Ovary (tissue), 9 donors: ENCODE measurements around the gene SGPL1. TPM values are rescaled to one million over a fixed set of nuclear protein-coding genes. Genes with fewer than 3 reads are reported as not detected.

Experiments
- DNase-seq, 5 donors: peaks; one replicate each; pipeline ENCODE4 v3.0.0-alpha.2; 2019 to 2020
- H3K27ac ChIP-seq, 2 donors: fragments of 200-600 bp; one replicate each; pipeline versions ENCODE4 v1.5.1 to v1.8.0; 2019 to 2022
- H3K27me3 ChIP-seq: fragments of 200-600 bp; one replicate; pipeline ENCODE4 v1.8.0; 2022
- H3K36me3 ChIP-seq: fragments of 200-600 bp; sonication (generic); one replicate; pipeline ENCODE4 v1.5.1; 2019
- H3K4me1 ChIP-seq: one replicate; pipeline ENCODE4 v1.8.1; 2013; ENCODE audit warnings: mild to moderate bottlenecking, moderate library complexity; ENCODE audit not compliant: insufficient read depth
- H3K4me3 ChIP-seq: fragments of 200-600 bp; sonication (generic); one replicate; pipeline ENCODE4 v1.5.1; 2017
- H3K9me3 ChIP-seq, 2 donors: fragments of 200-600 bp in 1 of 2; sonication (generic) in 1 of 2; one replicate each; pipeline versions ENCODE4 v1.5.1 to v1.8.1; 2013 to 2019; ENCODE audit warnings: mild to moderate bottlenecking in 1 of 2, moderate library complexity in 1 of 2
- CTCF ChIP-seq, 3 donors: fragments of 450-650 bp in 2 of 3; fragments of 200-600 bp in 1 of 3; IDR thresholded peaks; one replicate each; pipeline versions ENCODE4 v1.5.1 to v1.8.0; 2016 to 2022; ENCODE audit warnings: antibody characterized with exemption in 3 of 3, mild to moderate bottlenecking in 1 of 3
- EP300 ChIP-seq: sonication (generic); formaldehyde crosslinking; IDR thresholded peaks from one replicate; pipeline ENCODE4 v1.6.1; 2017; ENCODE audit warnings: antibody characterized with exemption
- POLR2A ChIP-seq: fragments of 450-650 bp; IDR thresholded peaks from one replicate; pipeline ENCODE4 v1.6.1; 2017; ENCODE audit warnings: antibody characterized with exemption, mild to moderate bottlenecking, moderate library complexity
- WGBS, 3 donors: extraction: QIAGEN DNeasy Blood & Tissue Kit in 1 of 3; methylation state at CpG; one replicate each; pipeline versions ENCODE4 v1.1.5 to v1.1.7; 2013 to 2017; 5-methylcytosine and 5-hydroxymethylcytosine counted together
- intact Hi-C, 4 donors: fragments of 100-400 bp; cut with DNase I; formaldehyde crosslinking; loops; one replicate each; pipeline versions ENCODE4 v1.11.0 to v1.15.1; 2022 to 2023
- polyA plus RNA-seq, 2 donors: library from polyadenylated mRNA; stranded (reverse); fragments of 200-250 nt in 1 of 2; fragments of 350-450 nt in 1 of 2; fragmentation: Illumina TruSeq in 1 of 2; extraction: RNeasy Lipid Tissue Mini Kit (QIAGEN cat#74804) in 1 of 2; gene quantifications; one replicate each; pipeline ENCODE4 v1.2.3, GENCODE V29; 2013 to 2014
- total RNA-seq, 7 donors: library from RNA; depleted of rRNA in 2 of 7; stranded (reverse); fragments of >200 nt in 2 of 7; fragmentation: NEBNext Ultra II Directional in 3 of 7; extraction: Animal tissue kit (Norgen Biotek cat#: 25700) in 3 of 7; gene quantifications; one replicate each; pipeline versions ENCODE4 v1.1.0 to v1.2.4, GENCODE V29; 2016 to 2023
- donor health status: DM: no; HTN: no; CAD: no; lungs with moderate emphysema.
- donor health status: DM: no; HTN: no; CAD: no.
- donor health status: Bipolar disorder and iron deficiency.
- donor health status: DM: yes; HTN: yes; CAD: no.
- donor health status: DM: no; HTN: no; CAD: no.
- donor health status: DM: yes; HTN: yes; CAD: no.

Gene SGPL1
- total and polyA plus RNA-seq, 9 donors: 8.0 to 52.6 (median 30.8) TPM

GRCh38 chr10:70771311-70772194, 44.2 kb upstream of the SGPL1 start:
- intact Hi-C loops: no loop called here
- TF ChIP-seq EP300: no peak
- TF ChIP-seq POLR2A: no peak
- no peak for TF ChIP-seq CTCF (IDR thresholded peaks at IDR 0.05)

GRCh38 chr10:70772627-70773026, 43.1 kb upstream of the SGPL1 start:
- 85 to 88% (median 86%) methylated on average over 4 of the region's 4 CpGs for WGBS, 3 donors

More at GRCh38 chr10:70771311-70772194, 44.2 kb upstream of the SGPL1 start:
- 88 to 92% (median 91%) methylated on average over 8 of the region's 8 CpGs for WGBS, 3 donors
- Histone ChIP-seq H3K4me1 (no peaks in the 10 kb centered on the region), H3K36me3 (no peaks in the 10 kb centered on the region), H3K9me3 (no peaks in the 10 kb centered on the region), H3K4me3 (no peak overlapping the region), H3K27me3 (no peaks in the 10 kb centered on the region), H3K27ac (no peak overlapping the region)
- peak in 1 of 5 donors; percentile 13 for DNase-seq

GRCh38 chr10:70773461-70773860, 42.3 kb upstream of the SGPL1 start:
- no peak for DNase-seq
- Histone ChIP-seq H3K4me1 (no peaks in the 10 kb centered on the region), H3K9me3 (no peaks in the 10 kb centered on the region), H3K36me3 (no peaks in the 10 kb centered on the region), H3K27ac (no peak overlapping the region), H3K27me3 (no peaks in the 10 kb centered on the region), H3K4me3 (no peak overlapping the region)
- WGBS, 3 donors: 81 to 87% (median 82%) methylated on average over 8 to 9 of the region's 9 CpGs
- intact Hi-C loops: no loop called here
- TF ChIP-seq CTCF (IDR thresholded peaks at IDR 0.05) (no peak), POLR2A (no peak), EP300 (no peak)

More at GRCh38 chr10:70772627-70773026, 43.1 kb upstream of the SGPL1 start:
- Histone ChIP-seq H3K4me3 (no peak overlapping the region), H3K27me3 (no peaks in the 10 kb centered on the region), H3K4me1 (no peaks in the 10 kb centered on the region), H3K27ac (no peak overlapping the region), H3K9me3 (no peaks in the 10 kb centered on the region), H3K36me3 (no peaks in the 10 kb centered on the region)
- no peak for DNase-seq
- intact Hi-C loops: no loop called here
- no peak for TF ChIP-seq CTCF (IDR thresholded peaks at IDR 0.05)
- TF ChIP-seq EP300: no peak

GRCh38 chr10:70773965-70774809, 41.6 kb upstream of the SGPL1 start:
- Histone ChIP-seq H3K27ac (no peak overlapping the region), H3K9me3 (no peaks in the 10 kb centered on the region), H3K4me3 (no peak overlapping the region), H3K4me1 (no peaks in the 10 kb centered on the region), H3K27me3 (no peaks in the 10 kb centered on the region), H3K36me3 (no peaks in the 10 kb centered on the region)
- WGBS, 3 donors: 86 to 90% (median 88%) methylated on average over 14 of the region's 14 CpGs
- no peak for TF ChIP-seq EP300
- no peak for TF ChIP-seq CTCF (IDR thresholded peaks at IDR 0.05)
- TF ChIP-seq POLR2A: no peak
- intact Hi-C loops: no loop called here
- peak in 1 of 5 donors; percentile 23 for DNase-seq
